GM12891 (cell line): ENCODE data around the gene ATP6V1G2.
A peak's percentile ranks its signal among the peaks of the same experiment; 100 is the strongest.

ENCODE experiments used
- DNase-seq: peaks from one replicate; pipeline ENCODE4 v3.0.0; 2011; ENCODE audit warnings: low spot score; ENCODE audit not compliant: insufficient read length
- FAIRE-seq: peaks from 2 replicates; lab custom pipeline; 2011; peaks lifted over from hg19 to GRCh38; lab: Jason Lieb, UNC
- PAX5 ChIP-seq: IDR thresholded peaks from 2 replicates; pipeline ENCODE4 v1.6.1; 2011; ENCODE audit warnings: low read length, moderate library complexity, mild to moderate bottlenecking; ENCODE audit not compliant: insufficient read depth, severe bottlenecking
- POLR2A ChIP-seq: IDR thresholded peaks from 2 replicates; pipeline ENCODE4 v1.6.1; 2011; ENCODE audit warnings: low read depth, low read length, control low read depth
- POLR2AphosphoS5 ChIP-seq: IDR thresholded peaks from 2 replicates; pipeline ENCODE4 v1.6.1; 2011; ENCODE audit warnings: low read depth, low read length, control low read depth
- POU2F2 ChIP-seq: IDR thresholded peaks from 2 replicates; pipeline ENCODE4 v1.6.1; 2011; ENCODE audit warnings: low read depth, mild to moderate bottlenecking, control low read depth, low read length, moderate library complexity
- SPI1 ChIP-seq: IDR thresholded peaks from 2 replicates; pipeline ENCODE4 v1.6.1; 2011; ENCODE audit warnings: low read depth, low read length, control low read depth
- TAF1 ChIP-seq: IDR thresholded peaks from 2 replicates; pipeline ENCODE4 v1.6.1; 2011; ENCODE audit warnings: low read depth, low read length, control low read depth

ATP6V1G2 gene

GRCh38 chr6:31581434-31582229 lies 35.2 kb upstream of the ATP6V1G2 start:
- TF ChIP-seq POLR2AphosphoS5: no peak
- TF ChIP-seq TAF1: no peak
- TF ChIP-seq SPI1: no peak
- TF ChIP-seq PAX5: no peak
- DNase-seq (no peak), FAIRE-seq (peak; percentile 62)

- DNase-seq (peak; percentile 79), FAIRE-seq (peak; percentile 89)
- TF ChIP-seq TAF1: no peak
- peak; percentile 61; the same call in 1 of the 2 replicates for TF ChIP-seq POU2F2
- TF ChIP-seq SPI1: no peak
- TF ChIP-seq POLR2AphosphoS5: 0 out of 2 replicates have a peak, but pooled peaks have one; percentile 53
- TF ChIP-seq PAX5: peak; percentile 98
- TF ChIP-seq POLR2A: no peak
These were observed 34.5 kb upstream of the ATP6V1G2 start for GRCh38 chr6:31580807-31581433.

- no peak for DNase-seq
- TF ChIP-seq TAF1: no peak
- no peak for TF ChIP-seq POLR2A
- TF ChIP-seq SPI1: no peak
- no peak for TF ChIP-seq POU2F2
- TF ChIP-seq PAX5: no peak
- no peak for TF ChIP-seq POLR2AphosphoS5
- FAIRE-seq: no peak
These were observed 34.0 kb upstream of the ATP6V1G2 start for GRCh38 chr6:31580438-31580740.

- TF ChIP-seq POLR2A: peak; percentile 17; the same call in 1 of the 2 replicates
- no peak for TF ChIP-seq SPI1
- TF ChIP-seq TAF1: no peak
- TF ChIP-seq PAX5: no peak
- TF ChIP-seq POLR2AphosphoS5: peak; percentile 31; the same call in 1 of the 2 replicates
- no peak for TF ChIP-seq POU2F2
- FAIRE-seq (peak; percentile 9), DNase-seq (no peak)
These were observed 33.4 kb upstream of the ATP6V1G2 start for GRCh38 chr6:31579546-31580437.

GRCh38 chr6:31579119-31579505 lies 32.7 kb upstream of the ATP6V1G2 start:
- no peak for FAIRE-seq
- TF ChIP-seq POLR2AphosphoS5 (no peak), SPI1 (no peak), POU2F2 (no peak), PAX5 (no peak), TAF1 (no peak), POLR2A (no peak)
- no peak for DNase-seq

GRCh38 chr6:31578184-31579118 lies 32.0 kb upstream of the ATP6V1G2 start:
- TF ChIP-seq POU2F2: no peak
- no peak for TF ChIP-seq PAX5
- TF ChIP-seq POLR2AphosphoS5: peak; percentile 72; the same call in 1 of the 2 replicates
- TF ChIP-seq POLR2A: peak; percentile 62; the same call in 1 of the 2 replicates
- FAIRE-seq (peak; percentile 20), DNase-seq (no peak)

GRCh38 chr6:31577579-31577966 lies 31.2 kb upstream of the ATP6V1G2 start:
- TF ChIP-seq PAX5: no peak
- TF ChIP-seq POU2F2: no peak
- no peak; the same call in 1 of the 2 replicates for TF ChIP-seq POLR2AphosphoS5
- no peak for TF ChIP-seq TAF1
- TF ChIP-seq SPI1: no peak
- TF ChIP-seq POLR2A: no peak; the same call in none of the 2 replicates
- DNase-seq (no peak), FAIRE-seq (no peak)
